ENCODE measurements around the gene CFAP54.

Gene CFAP54

GRCh38 chr12:96901175-96901574 is 411.8 kb downstream of the CFAP54 start:
- no peak for DNase-seq (ENCODE audit: low read depth, low spot score)
- no peak for TF ChIP-seq CTCF (IDR thresholded peaks at IDR 0.05; ENCODE audit: low read depth, low read length)
- H3K4me3 ChIP-seq (ENCODE audit: low read depth, low read length) = no peak overlapping the region
- in situ Hi-C loops (cut with HindIII; ENCODE audit: low sequenced_read_pairs) = no loop called here

GRCh38 chr12:96902076-96902475 is 412.7 kb downstream of the CFAP54 start:
- in situ Hi-C loops (cut with HindIII; ENCODE audit: low sequenced_read_pairs) = no loop called here
- DNase-seq (ENCODE audit: low read depth, low spot score) = no peak
- no peak overlapping the region for H3K4me3 ChIP-seq (ENCODE audit: low read depth, low read length)
- no peak for TF ChIP-seq CTCF (IDR thresholded peaks at IDR 0.05; ENCODE audit: low read depth, low read length)

GRCh38 chr12:96906498-96906848 is 417.1 kb downstream of the CFAP54 start:
- TF ChIP-seq CTCF (IDR thresholded peaks at IDR 0.05; ENCODE audit: low read depth, low read length) = no peak
- in situ Hi-C loops (cut with HindIII; ENCODE audit: low sequenced_read_pairs) = no loop called here
- H3K4me3 ChIP-seq (ENCODE audit: low read depth, low read length) = peak overlapping the region; percentile 80
- DNase-seq (ENCODE audit: low read depth, low spot score) = peak; percentile 9

GRCh38 chr12:96906849-96907670 is 417.7 kb downstream of the CFAP54 start, which contains the start of gene NEDD1:
Gene NEDD1, plus strand, starts transcription at chr12:96907257. Its CDS starts 2,503 bp downstream, at chr12:96909760.
- DNase-seq (ENCODE audit: low read depth, low spot score) = peak; percentile 83
- no peak for TF ChIP-seq CTCF (IDR thresholded peaks at IDR 0.05; ENCODE audit: low read depth, low read length)
- peak within 1 kb of the TSS; percentile 80 for H3K4me3 ChIP-seq (ENCODE audit: low read depth, low read length)
- in situ Hi-C loops (cut with HindIII; ENCODE audit: low sequenced_read_pairs) = no loop called here

GRCh38 chr12:96907671-96908422 is 418.5 kb downstream of the CFAP54 start:
- in situ Hi-C loops (cut with HindIII; ENCODE audit: low sequenced_read_pairs) = no loop called here
- peak; percentile 51 for DNase-seq (ENCODE audit: low read depth, low spot score)
- TF ChIP-seq CTCF (IDR thresholded peaks at IDR 0.05; ENCODE audit: low read depth, low read length) = no peak
- H3K4me3 ChIP-seq (ENCODE audit: low read depth, low read length) = peak overlapping the region; percentile 80

GRCh38 chr12:96908423-96908675 is 419.0 kb downstream of the CFAP54 start:
- no peak for TF ChIP-seq CTCF (IDR thresholded peaks at IDR 0.05; ENCODE audit: low read depth, low read length)
- in situ Hi-C loops (cut with HindIII; ENCODE audit: low sequenced_read_pairs) = no loop called here
- peak overlapping the region; percentile 80 for H3K4me3 ChIP-seq (ENCODE audit: low read depth, low read length)
- DNase-seq (ENCODE audit: low read depth, low spot score) = no peak
